Activated naive CD8-positive, alpha-beta T cell treated with anti-CD3 and anti-CD28 coated beads, Interleukin-2, amount 50 U/mL, for 24 hours (primary cell): Measurements from ENCODE around the gene BMPER.

Experiments
- ATAC-seq: fragments of 150-1000 bp; cut with Tn5 transposase; one replicate; pipeline ENCODE4 v1.10.0; 2021
- DNase-seq: peaks from one replicate; pipeline ENCODE4 v3.0.0; 2021
- H3K27ac Mint-ChIP-seq: one replicate; pipeline ENCODE4 v1.8.0; 2021; ENCODE audit warnings: mild to moderate bottlenecking, mixed read lengths
- H3K27me3 Mint-ChIP-seq: one replicate; pipeline ENCODE4 v1.8.0; 2021; ENCODE audit warnings: mixed read lengths
- H3K36me3 Mint-ChIP-seq: one replicate; pipeline ENCODE4 v1.8.0; 2021; ENCODE audit warnings: low read depth, mixed read lengths
- H3K4me1 Mint-ChIP-seq: one replicate; pipeline ENCODE4 v1.8.0; 2021; ENCODE audit warnings: mixed read lengths
- H3K4me3 Mint-ChIP-seq: one replicate; pipeline ENCODE4 v1.8.0; 2021; ENCODE audit warnings: mild to moderate bottlenecking, moderate library complexity, mixed read lengths
- H3K9me3 Mint-ChIP-seq: one replicate; pipeline ENCODE4 v1.8.0; 2021; ENCODE audit warnings: mixed read lengths

BMPER gene

GRCh38 chr7:34189031-34189430, 283.7 kb downstream of the BMPER start:
- no peaks in the 10 kb centered on the region for H3K36me3 Mint-ChIP-seq
- no peak overlapping the region for H3K4me3 Mint-ChIP-seq
- no peaks in the 10 kb centered on the region for H3K27me3 Mint-ChIP-seq
- no peak overlapping the region for H3K27ac Mint-ChIP-seq
- no peaks in the 10 kb centered on the region for H3K9me3 Mint-ChIP-seq
- DNase-seq (no peak), ATAC-seq (no peak)
- no peaks in the 10 kb centered on the region for H3K4me1 Mint-ChIP-seq

- Mint-ChIP-seq H3K9me3 (no peaks in the 10 kb centered on the region), H3K4me3 (no peak overlapping the region), H3K4me1 (no peaks in the 10 kb centered on the region), H3K27ac (no peak overlapping the region), H3K36me3 (no peaks in the 10 kb centered on the region), H3K27me3 (no peaks in the 10 kb centered on the region)
- DNase-seq (no peak), ATAC-seq (no peak)
Measured at GRCh38 chr7:34190299-34190698, 285.0 kb downstream of the BMPER start.

GRCh38 chr7:34191162-34191561, 285.8 kb downstream of the BMPER start:
- no peaks in the 10 kb centered on the region for H3K36me3 Mint-ChIP-seq
- DNase-seq, result no peak

GRCh38 chr7:34191771-34192479, 286.6 kb downstream of the BMPER start:
- Mint-ChIP-seq H3K27ac (no peak overlapping the region), H3K27me3 (no peaks in the 10 kb centered on the region), H3K9me3 (peaks cover 4% of the 10 kb centered on the region), H3K4me3 (no peak overlapping the region), H3K4me1 (no peaks in the 10 kb centered on the region), H3K36me3 (no peaks in the 10 kb centered on the region)
- ATAC-seq, result no peak
- no peak for DNase-seq

More at GRCh38 chr7:34191162-34191561, 285.8 kb downstream of the BMPER start:
- no peak for ATAC-seq
- Mint-ChIP-seq H3K4me3 (no peak overlapping the region), H3K9me3 (peaks cover 2% of the 10 kb centered on the region), H3K4me1 (no peaks in the 10 kb centered on the region), H3K27ac (no peak overlapping the region), H3K27me3 (no peaks in the 10 kb centered on the region)

GRCh38 chr7:34192906-34193305, 287.6 kb downstream of the BMPER start:
- Mint-ChIP-seq H3K27ac (no peak overlapping the region), H3K27me3 (no peaks in the 10 kb centered on the region), H3K4me3 (no peak overlapping the region), H3K9me3 (peaks cover 4% of the 10 kb centered on the region), H3K4me1 (no peaks in the 10 kb centered on the region), H3K36me3 (no peaks in the 10 kb centered on the region)
- ATAC-seq (no peak), DNase-seq (no peak)

- Mint-ChIP-seq H3K27me3 (no peaks in the 10 kb centered on the region), H3K4me1 (no peaks in the 10 kb centered on the region), H3K9me3 (peaks cover 9% of the 10 kb centered on the region), H3K4me3 (no peak overlapping the region), H3K36me3 (no peaks in the 10 kb centered on the region), H3K27ac (no peak overlapping the region)
- ATAC-seq (no peak), DNase-seq (no peak)
Measured at GRCh38 chr7:34198231-34198641, 292.9 kb downstream of the BMPER start.
